ENCODE data around the gene WWC2.

DNA sequence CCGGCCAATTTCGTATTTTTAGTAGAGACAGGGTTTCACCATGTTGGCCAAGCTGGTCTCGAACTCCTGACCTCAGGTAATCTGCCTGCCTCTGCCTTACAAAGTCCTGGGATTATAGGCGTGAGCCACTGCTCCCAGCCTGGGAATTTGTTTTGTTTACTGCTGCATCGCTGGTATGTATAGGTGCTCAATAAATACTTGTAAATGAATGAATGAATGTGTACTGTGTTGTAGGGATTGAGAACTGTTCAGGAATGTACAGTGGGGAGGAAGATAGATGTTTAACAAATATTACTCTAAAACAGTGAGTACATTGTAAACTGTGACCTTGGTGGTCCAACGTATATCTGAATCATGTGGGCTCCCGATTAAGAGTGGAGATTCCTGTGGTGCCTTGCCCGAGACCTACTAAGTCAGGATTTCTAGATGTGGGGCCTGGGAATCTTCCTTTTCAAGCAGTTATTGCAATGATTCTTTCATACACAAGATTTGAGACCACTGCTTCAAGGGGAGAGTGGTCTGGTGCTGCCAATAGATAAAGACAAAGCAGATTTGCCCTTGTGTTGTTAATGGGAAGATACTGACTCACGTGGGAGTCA, 41.0 kb downstream of the WWC2 start:
- TF ChIP-seq, protein P1, sequence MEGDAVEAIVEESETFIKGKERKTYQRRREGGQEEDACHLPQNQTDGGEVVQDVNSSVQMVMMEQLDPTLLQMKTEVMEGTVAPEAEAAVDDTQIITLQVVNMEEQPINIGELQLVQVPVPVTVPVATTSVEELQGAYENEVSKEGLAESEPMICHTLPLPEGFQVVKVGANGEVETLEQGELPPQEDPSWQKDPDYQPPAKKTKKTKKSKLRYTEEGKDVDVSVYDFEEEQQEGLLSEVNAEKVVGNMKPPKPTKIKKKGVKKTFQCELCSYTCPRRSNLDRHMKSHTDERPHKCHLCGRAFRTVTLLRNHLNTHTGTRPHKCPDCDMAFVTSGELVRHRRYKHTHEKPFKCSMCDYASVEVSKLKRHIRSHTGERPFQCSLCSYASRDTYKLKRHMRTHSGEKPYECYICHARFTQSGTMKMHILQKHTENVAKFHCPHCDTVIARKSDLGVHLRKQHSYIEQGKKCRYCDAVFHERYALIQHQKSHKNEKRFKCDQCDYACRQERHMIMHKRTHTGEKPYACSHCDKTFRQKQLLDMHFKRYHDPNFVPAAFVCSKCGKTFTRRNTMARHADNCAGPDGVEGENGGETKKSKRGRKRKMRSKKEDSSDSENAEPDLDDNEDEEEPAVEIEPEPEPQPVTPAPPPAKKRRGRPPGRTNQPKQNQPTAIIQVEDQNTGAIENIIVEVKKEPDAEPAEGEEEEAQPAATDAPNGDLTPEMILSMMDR (conservative IDR thresholded peaks at IDR 0.05; ENCODE audit: low read depth, low read length) = no peak
- no peak for TF ChIP-seq EZH2 (IDR thresholded peaks at IDR 0.05; ENCODE audit: borderline replicate concordance, low read depth, low read length, poor library complexity, severe bottlenecking)
